GM12878 (cell line): ENCODE data around the gene DSG1. TPM values are rescaled to one million over a fixed set of nuclear protein-coding genes. Genes with fewer than 3 reads are reported as not detected.

Source experiments
- BACH1 ChIP-seq: fragments of 450-650 bp; IDR thresholded peaks from 2 replicates; pipeline ENCODE4 v1.6.1; 2017; ENCODE audit warnings: mild to moderate bottlenecking, borderline replicate concordance
- CHD1 ChIP-seq: IDR thresholded peaks from 2 replicates; pipeline ENCODE4 v1.6.1; 2012; ENCODE audit warnings: low read depth, low read length, improper control_type of control experiment
- E2F8 ChIP-seq: fragments of 450-650 bp; IDR thresholded peaks from 2 replicates; pipeline ENCODE4 v1.6.1; 2018; ENCODE audit warnings: mild to moderate bottlenecking, low read depth, moderate library complexity; ENCODE audit not compliant: partially characterized antibody
- ELK1 ChIP-seq: IDR thresholded peaks from 2 replicates; pipeline ENCODE4 v1.6.1; 2012; ENCODE audit warnings: low read depth, low read length, improper control_type of control experiment
- LARP7 ChIP-seq: fragments of 450-650 bp; IDR thresholded peaks from 2 replicates; pipeline ENCODE4 v1.6.1; 2017; ENCODE audit warnings: mild to moderate bottlenecking
- polyA plus RNA-seq, 11 experiments: library from polyadenylated mRNA; depleted of rRNA in 4 of 11; unstranded in 6 of 11; stranded (reverse) in 5 of 11; fragments of >200 nt; fragmentation: Nextera tagmentation in 4 of 11; fragmentation: Illumina TruSeq in 1 of 11; extraction: Ambion mirVana in 4 of 11; extraction: Trizol in 1 of 11; gene quantifications; 1 replicate in 1 of 11; 2 replicates in 10 of 11; pipeline versions ENCODE4 v1.2.1 to v1.2.3, GENCODE V29; 2011 to 2016; ENCODE audit warnings: inconsistent platforms in 2 of 11, missing spikeins in 2 of 11, low read depth in 1 of 11
- total RNA-seq, 4 experiments: library from RNA; depleted of rRNA in 3 of 4; stranded (reverse); fragments of >200 nt in 3 of 4; fragmentation: Illumina TruSeq in 1 of 4; extraction: Trizol in 1 of 4; gene quantifications; 2 replicates each; pipeline versions ENCODE4 v1.2.1 to v1.2.3, GENCODE V29; 2013 to 2021
- TF ChIP-seq, protein P1 (sequence below): IDR thresholded peaks from 2 replicates; pipeline ENCODE4 v1.6.1; 2012; ENCODE audit warnings: improper control_type of control experiment, low read depth, low read length; ENCODE audit not compliant: insufficient replicate concordance

DSG1 gene
- total and polyA plus RNA-seq, 10 of the 15 experiments (the other 5 are each of a cell fraction or from before 2014, with no cell fraction given): 0.10 to 5.0 (median 2.6) TPM

DNA sequence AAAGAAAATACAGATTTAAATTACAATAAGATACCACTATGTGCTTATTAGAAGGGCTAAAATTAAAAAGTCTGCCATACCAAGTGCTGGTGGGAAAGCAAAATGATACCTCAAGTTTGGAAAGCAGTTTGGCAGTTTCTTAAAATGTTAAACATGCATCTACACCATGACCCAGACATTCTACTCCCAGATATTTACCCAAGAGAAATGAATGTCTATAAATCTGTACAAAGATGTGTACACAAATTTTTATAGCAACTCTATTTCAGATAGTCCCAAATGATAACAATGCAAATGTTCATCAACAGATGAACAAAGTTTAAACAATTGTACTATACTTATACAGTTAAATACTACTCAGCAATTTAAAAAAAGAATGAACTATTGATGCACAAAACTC is 51.5 kb downstream of the DSG1 start (continued):
- TF ChIP-seq ELK1: no peak
- TF ChIP-seq E2F8: no peak
- no peak for TF ChIP-seq BACH1
- TF ChIP-seq LARP7: no peak
- TF ChIP-seq, protein P1, sequence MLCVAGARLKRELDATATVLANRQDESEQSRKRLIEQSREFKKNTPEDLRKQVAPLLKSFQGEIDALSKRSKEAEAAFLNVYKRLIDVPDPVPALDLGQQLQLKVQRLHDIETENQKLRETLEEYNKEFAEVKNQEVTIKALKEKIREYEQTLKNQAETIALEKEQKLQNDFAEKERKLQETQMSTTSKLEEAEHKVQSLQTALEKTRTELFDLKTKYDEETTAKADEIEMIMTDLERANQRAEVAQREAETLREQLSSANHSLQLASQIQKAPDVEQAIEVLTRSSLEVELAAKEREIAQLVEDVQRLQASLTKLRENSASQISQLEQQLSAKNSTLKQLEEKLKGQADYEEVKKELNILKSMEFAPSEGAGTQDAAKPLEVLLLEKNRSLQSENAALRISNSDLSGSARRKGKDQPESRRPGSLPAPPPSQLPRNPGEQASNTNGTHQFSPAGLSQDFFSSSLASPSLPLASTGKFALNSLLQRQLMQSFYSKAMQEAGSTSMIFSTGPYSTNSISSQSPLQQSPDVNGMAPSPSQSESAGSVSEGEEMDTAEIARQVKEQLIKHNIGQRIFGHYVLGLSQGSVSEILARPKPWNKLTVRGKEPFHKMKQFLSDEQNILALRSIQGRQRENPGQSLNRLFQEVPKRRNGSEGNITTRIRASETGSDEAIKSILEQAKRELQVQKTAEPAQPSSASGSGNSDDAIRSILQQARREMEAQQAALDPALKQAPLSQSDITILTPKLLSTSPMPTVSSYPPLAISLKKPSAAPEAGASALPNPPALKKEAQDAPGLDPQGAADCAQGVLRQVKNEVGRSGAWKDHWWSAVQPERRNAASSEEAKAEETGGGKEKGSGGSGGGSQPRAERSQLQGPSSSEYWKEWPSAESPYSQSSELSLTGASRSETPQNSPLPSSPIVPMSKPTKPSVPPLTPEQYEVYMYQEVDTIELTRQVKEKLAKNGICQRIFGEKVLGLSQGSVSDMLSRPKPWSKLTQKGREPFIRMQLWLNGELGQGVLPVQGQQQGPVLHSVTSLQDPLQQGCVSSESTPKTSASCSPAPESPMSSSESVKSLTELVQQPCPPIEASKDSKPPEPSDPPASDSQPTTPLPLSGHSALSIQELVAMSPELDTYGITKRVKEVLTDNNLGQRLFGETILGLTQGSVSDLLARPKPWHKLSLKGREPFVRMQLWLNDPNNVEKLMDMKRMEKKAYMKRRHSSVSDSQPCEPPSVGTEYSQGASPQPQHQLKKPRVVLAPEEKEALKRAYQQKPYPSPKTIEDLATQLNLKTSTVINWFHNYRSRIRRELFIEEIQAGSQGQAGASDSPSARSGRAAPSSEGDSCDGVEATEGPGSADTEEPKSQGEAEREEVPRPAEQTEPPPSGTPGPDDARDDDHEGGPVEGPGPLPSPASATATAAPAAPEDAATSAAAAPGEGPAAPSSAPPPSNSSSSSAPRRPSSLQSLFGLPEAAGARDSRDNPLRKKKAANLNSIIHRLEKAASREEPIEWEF: no peak
- no peak for TF ChIP-seq CHD1
